Activated naive CD8-positive, alpha-beta T cell treated with anti-CD3 and anti-CD28 coated beads, Interleukin-2, amount 10 ng/mL, durations not matched to agents 7 days and 5 days (primary cell): Measurements from ENCODE around the gene RIC3. TPM values are rescaled to one million over a fixed set of nuclear protein-coding genes. Genes with fewer than 3 reads are reported as not detected.

Source experiments
- ATAC-seq: fragments of 150-1000 bp; cut with Tn5 transposase; one replicate; pipeline ENCODE4 v1.10.0; 2021; ENCODE audit warnings: low read depth, moderate library complexity
- POLR2A ChIA-PET: fragments of 350-600 bp; sonication (Branson Sonifier 250); formaldehyde crosslinking; loops from one replicate; lab custom pipeline; 2021; ENCODE audit warnings: antibody characterized with exemption; lab: Charles Lee
- DNase-seq: peaks from one replicate; pipeline ENCODE4 v3.0.0; 2021
- H3K27ac Mint-ChIP-seq: one replicate; pipeline ENCODE4 v1.8.0; 2022; ENCODE audit warnings: mild to moderate bottlenecking, mixed read lengths
- H3K27me3 Mint-ChIP-seq: one replicate; pipeline ENCODE4 v1.8.0; 2022; ENCODE audit warnings: mild to moderate bottlenecking, moderate library complexity, mixed read lengths
- H3K36me3 Mint-ChIP-seq: one replicate; pipeline ENCODE4 v1.8.0; 2021; ENCODE audit warnings: mild to moderate bottlenecking, mixed read lengths
- H3K4me1 Mint-ChIP-seq: one replicate; pipeline ENCODE4 v1.8.0; 2021; ENCODE audit warnings: mixed read lengths
- H3K4me3 Mint-ChIP-seq: one replicate; pipeline ENCODE4 v1.8.0; 2022; ENCODE audit warnings: mild to moderate bottlenecking, moderate library complexity, mixed read lengths
- H3K9me3 Mint-ChIP-seq: one replicate; pipeline ENCODE4 v1.8.0; 2021; ENCODE audit warnings: mixed read lengths
- total RNA-seq, 2 experiments: library from RNA; stranded (reverse); gene quantifications; one replicate each; pipeline ENCODE4 v1.2.3, GENCODE V29; 2021

Gene RIC3
- total RNA-seq, 2 experiments from 2014 or later = 18.6 to 18.7 TPM

GRCh38 chr11:8061555-8062428 is 107.0 kb downstream of the RIC3 start:
- H3K4me1 Mint-ChIP-seq = no peaks in the 10 kb centered on the region
- H3K27ac Mint-ChIP-seq = no peak overlapping the region
- no peaks in the 10 kb centered on the region for H3K36me3 Mint-ChIP-seq
- no peak for ATAC-seq
- H3K4me3 Mint-ChIP-seq = no peak overlapping the region
- POLR2A ChIA-PET = no interaction called here
- peaks cover 2% of the 10 kb centered on the region for H3K27me3 Mint-ChIP-seq
- DNase-seq = no peak
- H3K9me3 Mint-ChIP-seq = no peaks in the 10 kb centered on the region

- H3K27me3 Mint-ChIP-seq = peaks cover 2% of the 10 kb centered on the region
- peaks cover 5% of the 10 kb centered on the region for H3K4me1 Mint-ChIP-seq
- POLR2A ChIA-PET = no interaction called here
- ATAC-seq = no peak
- no peaks in the 10 kb centered on the region for H3K36me3 Mint-ChIP-seq
- no peak overlapping the region for H3K27ac Mint-ChIP-seq
- DNase-seq = no peak
- no peak overlapping the region for H3K4me3 Mint-ChIP-seq
- no peaks in the 10 kb centered on the region for H3K9me3 Mint-ChIP-seq
These were observed 107.8 kb downstream of the RIC3 start for GRCh38 chr11:8060801-8061554.

DNA sequence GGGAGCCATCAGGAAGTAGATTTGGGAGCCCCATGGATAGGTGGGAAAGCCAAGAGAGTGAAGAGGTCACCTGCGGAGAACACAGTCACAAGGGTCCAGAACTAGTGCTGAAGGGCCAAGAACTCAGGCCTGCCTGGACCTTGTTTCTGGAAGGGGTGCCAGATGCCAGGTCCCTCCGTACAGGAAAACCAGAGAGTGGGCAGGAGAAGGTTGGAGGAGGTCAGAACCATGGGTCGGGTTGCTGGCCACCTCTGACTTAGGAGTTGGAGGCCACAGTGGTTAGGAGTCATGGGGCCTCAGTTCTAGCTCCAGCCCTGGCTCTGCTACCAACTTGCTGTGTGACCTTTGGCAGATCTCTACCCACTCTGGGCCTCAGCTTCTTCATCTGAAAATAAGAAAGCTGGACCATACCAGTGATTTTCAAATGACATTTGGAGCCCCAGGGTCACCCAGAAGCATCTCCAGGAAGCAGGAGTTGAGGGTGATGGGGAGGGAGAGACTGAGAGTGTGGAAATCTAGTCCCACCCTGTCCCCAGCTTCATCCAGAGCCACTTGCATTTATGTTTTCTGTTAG is 108.6 kb downstream of the RIC3 start:
- DNase-seq (no peak), ATAC-seq (no peak)
- Mint-ChIP-seq H3K9me3 (no peaks in the 10 kb centered on the region), H3K36me3 (no peaks in the 10 kb centered on the region), H3K27me3 (no peaks in the 10 kb centered on the region), H3K4me1 (peaks cover 5% of the 10 kb centered on the region), H3K4me3 (no peak overlapping the region), H3K27ac (no peak overlapping the region)
- POLR2A ChIA-PET = no interaction called here

DNA sequence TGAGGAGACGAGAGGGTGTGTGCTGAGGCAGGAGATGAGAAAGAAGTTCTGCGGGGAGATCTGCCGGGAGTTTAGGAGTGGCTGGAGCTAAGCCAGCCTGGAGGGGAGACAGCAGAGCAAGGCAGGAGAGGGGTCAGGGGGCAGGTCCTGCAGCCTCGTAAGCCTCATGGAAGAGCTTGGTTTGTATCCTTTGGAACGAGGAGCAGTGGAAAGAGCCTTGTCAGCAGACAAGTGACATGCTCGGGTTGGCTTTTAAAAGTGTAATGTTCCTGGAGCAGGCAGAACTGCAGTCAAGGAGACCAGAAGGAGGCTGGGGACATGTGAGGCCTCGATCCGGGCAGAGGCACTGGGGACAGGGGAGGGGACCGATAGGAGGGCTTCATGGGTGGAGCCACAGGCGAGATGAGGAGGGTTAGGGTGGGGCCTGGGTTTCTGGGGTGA is 109.2 kb downstream of the RIC3 start:
- Mint-ChIP-seq H3K4me3 (no peak overlapping the region), H3K36me3 (no peaks in the 10 kb centered on the region), H3K4me1 (peaks cover 5% of the 10 kb centered on the region), H3K27ac (no peak overlapping the region), H3K27me3 (no peaks in the 10 kb centered on the region), H3K9me3 (no peaks in the 10 kb centered on the region)
- POLR2A ChIA-PET = no interaction called here
- ATAC-seq (no peak), DNase-seq (no peak)

GRCh38 chr11:8059030-8059429 is 109.8 kb downstream of the RIC3 start:
- no peaks in the 10 kb centered on the region for H3K36me3 Mint-ChIP-seq
- H3K27ac Mint-ChIP-seq = no peak overlapping the region
- peaks cover 5% of the 10 kb centered on the region for H3K4me1 Mint-ChIP-seq
- no peaks in the 10 kb centered on the region for H3K27me3 Mint-ChIP-seq
- POLR2A ChIA-PET = no interaction called here
- no peak overlapping the region for H3K4me3 Mint-ChIP-seq
- no peaks in the 10 kb centered on the region for H3K9me3 Mint-ChIP-seq
- DNase-seq (no peak), ATAC-seq (no peak)

DNA sequence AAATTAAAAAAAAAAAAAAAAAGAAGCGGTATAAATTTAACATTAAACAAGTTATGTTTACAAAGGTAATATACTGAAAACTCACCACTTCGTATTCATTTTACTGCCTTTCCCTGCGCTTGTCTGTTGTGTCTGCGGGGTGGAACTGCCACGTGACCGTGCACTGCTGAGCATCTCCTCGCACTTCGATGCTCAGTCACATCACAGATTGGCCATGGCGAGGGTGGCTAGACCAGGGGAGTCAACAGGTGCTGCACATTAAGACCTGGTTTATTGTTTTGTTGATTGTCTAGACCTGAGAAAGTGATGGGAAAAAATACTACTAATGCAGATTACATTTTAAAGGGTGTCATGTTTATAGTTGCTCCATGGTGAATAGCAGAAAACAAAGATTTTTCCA is 110.6 kb downstream of the RIC3 start:
- no peak for DNase-seq
- H3K4me3 Mint-ChIP-seq = no peak overlapping the region
- no peaks in the 10 kb centered on the region for H3K36me3 Mint-ChIP-seq
- no peak for ATAC-seq
- peaks cover 5% of the 10 kb centered on the region for H3K4me1 Mint-ChIP-seq
- H3K9me3 Mint-ChIP-seq = no peaks in the 10 kb centered on the region
- H3K27ac Mint-ChIP-seq = no peak overlapping the region
- no peaks in the 10 kb centered on the region for H3K27me3 Mint-ChIP-seq
- POLR2A ChIA-PET = no interaction called here

DNA sequence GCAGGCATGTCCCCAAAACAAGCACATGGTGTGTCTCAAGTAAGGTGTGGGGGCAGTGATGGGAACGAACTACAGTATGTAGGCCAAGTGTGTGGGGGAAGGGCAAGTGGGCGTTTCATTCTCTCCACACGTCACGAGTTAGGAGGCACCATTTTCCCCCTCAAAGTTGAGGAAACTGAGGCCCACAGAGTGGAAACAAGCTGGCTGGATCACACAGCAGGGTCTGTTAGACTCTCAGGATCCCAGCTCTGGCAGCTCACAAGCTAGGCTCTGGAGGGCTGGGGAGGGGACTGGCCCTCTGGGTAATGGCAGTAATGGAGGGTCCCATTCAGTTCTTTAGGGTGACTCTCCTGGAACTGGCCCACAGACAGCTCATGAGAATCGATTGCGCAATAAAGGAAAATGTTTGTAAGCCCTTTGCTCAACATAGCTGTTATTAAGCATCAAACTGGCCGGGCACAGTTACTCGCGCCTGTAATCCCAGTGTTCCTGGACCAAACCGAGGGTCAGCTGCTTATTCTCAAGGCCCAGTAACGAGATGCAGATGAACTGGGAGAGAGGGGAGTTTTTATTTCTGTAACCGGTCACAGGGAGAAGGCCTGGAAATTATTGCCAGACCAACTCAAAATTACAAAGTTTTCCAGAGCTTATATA is 111.9 kb downstream of the RIC3 start:
- POLR2A ChIA-PET = no interaction called here
- H3K4me3 Mint-ChIP-seq = no peak overlapping the region
- ATAC-seq (no peak), DNase-seq (no peak)
- peaks cover 5% of the 10 kb centered on the region for H3K4me1 Mint-ChIP-seq
- H3K36me3 Mint-ChIP-seq = no peaks in the 10 kb centered on the region
- H3K27ac Mint-ChIP-seq = no peak overlapping the region
- H3K9me3 Mint-ChIP-seq = no peaks in the 10 kb centered on the region
- H3K27me3 Mint-ChIP-seq = no peaks in the 10 kb centered on the region

Other genes with a start within 250 kb of the RIC3 start
- not detected for gene OR10A6, start 237.8 kb downstream of the RIC3 start, total RNA-seq
- gene OR10A3, start 227.3 kb downstream of the RIC3 start, total RNA-seq = not detected
- gene NLRP10, start 203.6 kb downstream of the RIC3 start, total RNA-seq = not detected
- gene EIF3F, start 181.7 kb downstream of the RIC3 start, total RNA-seq = 100 to 1,000 TPM; 226 to 233 TPM
- under 1 TPM in 1 of 2 experiments, not detected in 1; 0.14 TPM for gene TUB, start 87.8 kb downstream of the RIC3 start, total RNA-seq
- gene LMO1, start 94.9 kb upstream of the RIC3 start, total RNA-seq = not detected